Ishikawa (cell line): ENCODE data around the gene PTPRN2.

Experiments used
- CEBPB ChIP-seq: IDR thresholded peaks from 2 replicates; pipeline ENCODE4 v1.6.1; 2012
- CREB1 ChIP-seq: IDR thresholded peaks from 2 replicates; pipeline ENCODE4 v1.6.1; 2012; ENCODE audit warnings: low read depth
- EGR1 ChIP-seq: IDR thresholded peaks from 2 replicates; pipeline ENCODE4 v1.6.1; 2012
- EP300 ChIP-seq: IDR thresholded peaks from 2 replicates; pipeline ENCODE4 v1.6.1; 2012; ENCODE audit warnings: borderline replicate concordance
- FOXM1 ChIP-seq: IDR thresholded peaks from 2 replicates; pipeline ENCODE4 v1.6.1; 2012; ENCODE audit warnings: low read depth, borderline replicate concordance
- MAX ChIP-seq: IDR thresholded peaks from 2 replicates; pipeline ENCODE4 v1.6.1; 2012
- NFIC ChIP-seq: IDR thresholded peaks from 2 replicates; pipeline ENCODE4 v1.6.1; 2012
- RAD21 ChIP-seq: IDR thresholded peaks from 2 replicates; pipeline ENCODE4 v1.6.1; 2012; ENCODE audit warnings: low read depth
- REST ChIP-seq: IDR thresholded peaks from 2 replicates; pipeline ENCODE4 v1.6.1; 2012; ENCODE audit warnings: low read depth, mild to moderate bottlenecking
- TAF1 ChIP-seq: IDR thresholded peaks from 2 replicates; pipeline ENCODE4 v1.6.1; 2012; ENCODE audit warnings: low read depth, mild to moderate bottlenecking
- TCF12 ChIP-seq: IDR thresholded peaks from 2 replicates; pipeline ENCODE4 v1.6.1; 2012; ENCODE audit warnings: low read depth
- TEAD4 ChIP-seq: IDR thresholded peaks from 2 replicates; pipeline ENCODE4 v1.6.1; 2012
- USF1 ChIP-seq: IDR thresholded peaks from 2 replicates; pipeline ENCODE4 v1.6.1; 2012
- YY1 ChIP-seq: IDR thresholded peaks from 2 replicates; pipeline ENCODE4 v1.6.1; 2012; ENCODE audit warnings: low read depth
- ZBTB7A ChIP-seq: IDR thresholded peaks from 2 replicates; pipeline ENCODE4 v1.6.1; 2012; ENCODE audit warnings: low read depth

Gene PTPRN2

GRCh38 chr7:157990226-157990880 is 597.3 kb downstream of the PTPRN2 start:
- TF ChIP-seq EGR1 (no peak), TAF1 (no peak), NFIC (no peak), FOXM1 (no peak), REST (no peak), TEAD4 (no peak), ZBTB7A (no peak), RAD21 (no peak), TCF12 (no peak), USF1 (no peak)

GRCh38 chr7:157989589-157989988 is 598.0 kb downstream of the PTPRN2 start:
- TF ChIP-seq REST = no peak
- TF ChIP-seq FOXM1 = no peak
- no peak for TF ChIP-seq TCF12
- no peak for TF ChIP-seq CEBPB
- TF ChIP-seq EGR1 = no peak
- no peak for TF ChIP-seq ZBTB7A
- no peak for TF ChIP-seq TAF1
- no peak for TF ChIP-seq TEAD4
- no peak for TF ChIP-seq MAX
- TF ChIP-seq YY1 = no peak
- TF ChIP-seq NFIC = no peak
- TF ChIP-seq USF1 = no peak
- TF ChIP-seq CREB1 = no peak
- TF ChIP-seq RAD21 = no peak

- TF ChIP-seq EP300 (no peak), NFIC (no peak), CREB1 (no peak), USF1 (no peak), RAD21 (no peak), MAX (no peak), TEAD4 (no peak), EGR1 (no peak), REST (no peak), TCF12 (no peak), TAF1 (no peak), YY1 (no peak), CEBPB (no peak), ZBTB7A (no peak), FOXM1 (no peak)
Measured at GRCh38 chr7:157987906-157988305, 599.7 kb downstream of the PTPRN2 start.

GRCh38 chr7:157986051-157986450 is 601.6 kb downstream of the PTPRN2 start:
- TF ChIP-seq ZBTB7A = no peak
- no peak for TF ChIP-seq RAD21
- no peak for TF ChIP-seq CREB1
- no peak for TF ChIP-seq TEAD4
- TF ChIP-seq EP300 = no peak
- TF ChIP-seq NFIC = no peak
- no peak for TF ChIP-seq REST
- no peak for TF ChIP-seq FOXM1
- TF ChIP-seq USF1 = no peak
- no peak for TF ChIP-seq EGR1
- TF ChIP-seq CEBPB = no peak
- TF ChIP-seq YY1 = no peak
- no peak for TF ChIP-seq MAX
- no peak for TF ChIP-seq TAF1
- no peak for TF ChIP-seq TCF12
